Lung (tissue), 12 donors: Measurements from ENCODE around the gene NISCH. TPM values are rescaled to one million over a fixed set of nuclear protein-coding genes. Genes with fewer than 3 reads are reported as not detected.

Experiments used
- ATAC-seq: fragments of 200-7000 bp; cut with Tn5 transposase; one replicate; pipeline ENCODE4 v1.9.1; 2020; ENCODE audit warnings: moderate number of reproducible peaks; ENCODE audit not compliant: insufficient read depth, low FRiP score
- DNase-seq, 3 donors: peaks; one replicate each; pipeline ENCODE4 v3.0.0-alpha.2; 2013 to 2017
- H3K27ac ChIP-seq, 2 donors: one replicate each; pipeline ENCODE4 v1.5.1; 2013; ENCODE audit warnings: mild to moderate bottlenecking in 2 of 2, moderate library complexity in 2 of 2, control low read depth in 1 of 2, inconsistent platforms in 1 of 2, low read depth in 1 of 2, low read length in 1 of 2
- H3K27me3 ChIP-seq, 3 donors: one replicate each; pipeline ENCODE4 v1.5.1; 2013; ENCODE audit warnings: low read length in 2 of 3; ENCODE audit not compliant: control insufficient read depth in 3 of 3, insufficient read depth in 3 of 3
- H3K36me3 ChIP-seq, 4 donors: one replicate each; pipeline ENCODE4 v1.5.1; 2013; ENCODE audit warnings: low read length in 4 of 4, mild to moderate bottlenecking in 1 of 4, moderate library complexity in 1 of 4; ENCODE audit not compliant: control insufficient read depth in 4 of 4, insufficient read depth in 4 of 4
- H3K4me1 ChIP-seq, 5 donors: one replicate each; pipeline ENCODE4 v1.5.1; 2013; ENCODE audit warnings: low read length in 5 of 5, mild to moderate bottlenecking in 2 of 5, moderate library complexity in 1 of 5; ENCODE audit not compliant: control insufficient read depth in 5 of 5, insufficient read depth in 5 of 5
- H3K4me3 ChIP-seq: one replicate; pipeline ENCODE4 v1.5.1; 2013; ENCODE audit warnings: mild to moderate bottlenecking, control low read depth, moderate library complexity
- H3K9ac ChIP-seq, 2 donors: one replicate each; pipeline ENCODE4 v1.5.1; 2013; ENCODE audit warnings: low read length in 2 of 2, control low read depth in 1 of 2; ENCODE audit not compliant: insufficient read depth in 1 of 2
- H3K9me3 ChIP-seq, 4 donors: one replicate each; pipeline ENCODE4 v1.5.1; 2013; ENCODE audit warnings: low read length in 3 of 4, mild to moderate bottlenecking in 1 of 4, moderate library complexity in 1 of 4; ENCODE audit not compliant: control insufficient read depth in 4 of 4, insufficient read depth in 3 of 4
- CTCF ChIP-seq: IDR thresholded peaks from 2 replicates; pipeline ENCODE4 v1.5.1; 2012; ENCODE audit warnings: mild to moderate bottlenecking; ENCODE audit errors: control extremely low read depth, extremely low read depth
- WGBS, 2 donors: extraction: QIAGEN DNeasy Blood & Tissue Kit; methylation state at CpG; one replicate each; pipeline ENCODE4 v1.1.7; 2013; 5-methylcytosine and 5-hydroxymethylcytosine counted together
- polyA plus RNA-seq, 2 donors: library from polyadenylated mRNA; stranded (reverse); fragments of 200-250 nt; gene quantifications; one replicate each; pipeline ENCODE4 v1.2.1, GENCODE V29; 2013
- total RNA-seq, 2 donors: library from RNA; depleted of rRNA in 1 of 2; stranded (reverse); fragments of >200 nt in 1 of 2; gene quantifications; one replicate each; pipeline ENCODE4 v1.2.1, GENCODE V29; 2014 to 2021
- donor health status: control.
- donor health status: control.
- donor health status: Bipolar disorder and iron deficiency.
- donor health status: healthy.
- donor health status: DM: yes; HTN: yes; CAD: no.

NISCH gene
- total and polyA plus RNA-seq, 4 donors, result 37.8 to 127 (median 63.7) TPM

- DNase-seq, result no peak
- 82 to 87% methylated on average over 23 of the region's 23 CpGs for WGBS, 2 donors
- H3K9me3 ChIP-seq, result no peaks in the 10 kb centered on the region
- H3K4me3 ChIP-seq, result no peak overlapping the region
- H3K4me1 ChIP-seq, result no peaks in the 10 kb centered on the region
- no peaks in the 10 kb centered on the region for H3K27me3 ChIP-seq
- no peak overlapping the region for H3K9ac ChIP-seq
- no peak for TF ChIP-seq CTCF
- no peak for ATAC-seq
- peaks cover 0 to 14% (median 0%) of the 10 kb centered on the region in 4 donors for H3K36me3 ChIP-seq
- no peak overlapping the region for H3K27ac ChIP-seq
Measured at GRCh38 chr3:52503788-52504424, 48.5 kb downstream of the NISCH start.

- WGBS, 2 donors, result 92 to 94% methylated on average over 10 of the region's 10 CpGs
- DNase-seq (no peak), ATAC-seq (no peak)
- no peaks in the 10 kb centered on the region for H3K27me3 ChIP-seq
- no peaks in the 10 kb centered on the region for H3K4me1 ChIP-seq
- H3K9me3 ChIP-seq, result no peaks in the 10 kb centered on the region
- TF ChIP-seq CTCF, result no peak
- H3K4me3 ChIP-seq, result no peak overlapping the region
- no peak overlapping the region for H3K27ac ChIP-seq
- no peak overlapping the region for H3K9ac ChIP-seq
- peaks cover 0 to 14% (median 0%) of the 10 kb centered on the region in 4 donors for H3K36me3 ChIP-seq
Measured at GRCh38 chr3:52504977-52505376, 49.6 kb downstream of the NISCH start.

- Histone ChIP-seq H3K27me3 (no peaks in the 10 kb centered on the region), H3K9ac (no peak overlapping the region), H3K4me3 (no peak overlapping the region), H3K27ac (no peak overlapping the region), H3K36me3 (peaks cover 0 to 15% (median 0%) of the 10 kb centered on the region in 4 donors), H3K4me1 (no peaks in the 10 kb centered on the region), H3K9me3 (no peaks in the 10 kb centered on the region)
- 89% methylated on average over 27 of the region's 27 CpGs for WGBS, 2 donors
- DNase-seq (no peak), ATAC-seq (no peak)
- no peak for TF ChIP-seq CTCF
Measured at GRCh38 chr3:52506266-52506966, 51.0 kb downstream of the NISCH start.
